Stimulated activated CD8-positive, alpha-beta memory T cell treated with anti-CD3 and anti-CD28 coated beads, Interleukin-15, amount 100 ng/mL, for 24 hours (primary cell): ENCODE data around the gene TBC1D26.
"Not testable (repeated sequence)": the region's sequence is repeated elsewhere in the genome, so short reads cannot be mapped to it uniquely, and the experiment has no call there.

ENCODE experiments used
- DNase-seq: peaks from one replicate; pipeline ENCODE4 v3.0.0-alpha.2; 2020; ENCODE audit warnings: low read depth

Gene TBC1D26

GRCh38 chr17:15744074-15744676 is 12.1 kb downstream of the TBC1D26 start:
- no peak for DNase-seq

- no peak for DNase-seq
These were observed 12.8 kb downstream of the TBC1D26 start for GRCh38 chr17:15744885-15745284.

- not testable (repeated sequence) for DNase-seq
These were observed 17.3 kb downstream of the TBC1D26 start for GRCh38 chr17:15749403-15749802.

- not testable (repeated sequence) for DNase-seq
These were observed 36.9 kb downstream of the TBC1D26 start for GRCh38 chr17:15768865-15769533.

GRCh38 chr17:15770679-15771078 is 38.6 kb downstream of the TBC1D26 start:
- DNase-seq, result not testable (repeated sequence)

GRCh38 chr17:15776871-15777270 is 44.8 kb downstream of the TBC1D26 start:
- no peak for DNase-seq

- no peak for DNase-seq
These were observed 45.2 kb downstream of the TBC1D26 start for GRCh38 chr17:15777297-15777696.

- no peak for DNase-seq
These were observed 45.6 kb downstream of the TBC1D26 start for GRCh38 chr17:15777717-15778116.

GRCh38 chr17:15779119-15779518 is 47.0 kb downstream of the TBC1D26 start:
- no peak for DNase-seq

GRCh38 chr17:15780188-15780587 is 48.1 kb downstream of the TBC1D26 start:
- no peak for DNase-seq

- DNase-seq, result no peak
These were observed 50.8 kb downstream of the TBC1D26 start for GRCh38 chr17:15782866-15783265.

- DNase-seq, result no peak
These were observed 51.4 kb downstream of the TBC1D26 start for GRCh38 chr17:15783461-15783860.

GRCh38 chr17:15784351-15784750 is 52.3 kb downstream of the TBC1D26 start:
- DNase-seq, result not testable (repeated sequence)

- not testable (repeated sequence) for DNase-seq
These were observed 55.4 kb downstream of the TBC1D26 start for GRCh38 chr17:15787363-15788075.

- not testable (repeated sequence) for DNase-seq
These were observed 56.3 kb downstream of the TBC1D26 start for GRCh38 chr17:15788365-15788764.
